ENCODE results near the gene GPR35.

The GPR35 gene

DNA sequence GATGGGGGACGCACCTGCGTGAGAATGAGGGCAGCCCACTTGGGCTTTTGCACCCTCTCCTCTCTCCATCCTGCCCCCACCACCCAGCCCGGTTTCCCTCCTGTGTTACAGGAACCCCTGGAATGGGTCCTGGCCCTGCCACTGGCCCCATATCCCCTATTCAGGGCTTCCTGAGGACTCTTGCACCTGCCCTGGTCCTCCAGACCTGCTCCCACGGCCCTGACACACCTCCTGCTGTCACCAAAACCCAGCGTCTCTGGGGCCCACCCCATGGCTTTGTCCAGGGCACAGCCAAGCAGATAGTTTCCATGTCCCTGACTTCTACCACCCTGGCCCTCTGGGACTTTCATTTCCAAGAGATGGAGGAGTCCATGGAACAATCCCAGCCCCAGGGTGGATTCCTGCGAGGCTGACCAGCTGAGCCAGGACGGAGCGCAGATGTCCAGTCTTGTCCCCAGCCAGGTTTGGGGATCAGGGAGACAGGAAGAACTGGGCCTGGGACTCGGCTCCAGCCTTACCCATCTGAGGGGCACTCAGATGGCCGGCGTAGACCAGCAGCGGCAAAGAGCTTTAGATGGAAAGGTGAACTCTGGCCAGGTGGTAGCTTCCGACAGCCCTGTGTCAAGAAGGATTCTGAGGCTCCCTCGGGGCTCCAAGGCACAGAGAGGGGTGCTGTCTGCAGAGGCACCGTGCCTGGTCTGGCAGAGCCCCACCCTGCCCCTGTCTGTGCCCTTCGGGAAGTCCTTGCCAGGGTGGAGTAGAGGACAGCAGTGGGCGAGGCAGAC is 12.0 kb downstream of the GPR35 start:
- TF ChIP-seq CTCF (IDR thresholded peaks at IDR 0.05; ENCODE audit: control extremely low read depth, extremely low read depth, low read depth, missing control alignments), result no peak

DNA sequence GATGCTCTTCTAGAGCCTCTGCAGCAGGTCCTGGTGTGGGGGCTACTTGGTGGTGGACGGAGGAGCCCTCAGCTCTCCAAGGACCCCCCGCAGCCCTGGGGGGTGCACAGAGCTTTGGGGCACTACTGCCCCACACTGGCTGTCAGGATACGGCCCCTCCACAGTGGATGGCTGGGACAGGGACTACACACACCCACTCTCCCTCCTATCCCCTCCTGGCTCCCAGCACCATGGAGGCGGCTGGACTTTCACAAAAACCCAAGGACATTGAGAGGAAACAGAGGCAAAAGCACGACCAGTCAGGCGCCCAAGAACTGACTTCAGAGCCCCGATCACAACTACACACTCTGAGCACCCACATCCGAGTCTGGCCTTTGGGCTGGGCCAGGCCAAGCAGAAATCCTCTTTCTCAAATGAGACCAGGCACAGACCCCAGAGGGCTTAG is 12.6 kb downstream of the GPR35 start:
- DNase-seq (ENCODE audit: extremely low spot score), result no peak
- POLR2A ChIA-PET, result no interaction called here
- no peak for TF ChIP-seq CTCF (IDR thresholded peaks at IDR 0.05; ENCODE audit: control extremely low read depth, extremely low read depth, low read depth, missing control alignments)
- CTCF ChIA-PET, result no interaction called here

More for the DNA sequence above, 12.0 kb downstream of the GPR35 start:
- POLR2A ChIA-PET, result no interaction called here
- DNase-seq (ENCODE audit: extremely low spot score), result no peak
- CTCF ChIA-PET, result no interaction called here

GRCh38 chr2:240638512-240639160 is 13.4 kb downstream of the GPR35 start:
- ChIA-PET POLR2A (no interaction called here), CTCF (interaction anchor here (0.9 to 1.1 kb wide), 2 partner anchors 17 to 73 kb away, joined by 3 read pairs; no protein-coding TSS in a partner anchor)
- TF ChIP-seq CTCF (IDR thresholded peaks at IDR 0.05; ENCODE audit: control extremely low read depth, extremely low read depth, low read depth, missing control alignments), result no peak
- DNase-seq (ENCODE audit: extremely low spot score), result no peak

GRCh38 chr2:240639566-240639965 is 14.3 kb downstream of the GPR35 start:
- DNase-seq (ENCODE audit: extremely low spot score), result no peak
- CTCF ChIA-PET, result interaction anchor here (0.9 to 1.1 kb wide), 2 partner anchors 16 to 74 kb away, joined by 3 read pairs; no protein-coding TSS in a partner anchor
- POLR2A ChIA-PET, result no interaction called here
- no peak for TF ChIP-seq CTCF (IDR thresholded peaks at IDR 0.05; ENCODE audit: control extremely low read depth, extremely low read depth, low read depth, missing control alignments)

DNA sequence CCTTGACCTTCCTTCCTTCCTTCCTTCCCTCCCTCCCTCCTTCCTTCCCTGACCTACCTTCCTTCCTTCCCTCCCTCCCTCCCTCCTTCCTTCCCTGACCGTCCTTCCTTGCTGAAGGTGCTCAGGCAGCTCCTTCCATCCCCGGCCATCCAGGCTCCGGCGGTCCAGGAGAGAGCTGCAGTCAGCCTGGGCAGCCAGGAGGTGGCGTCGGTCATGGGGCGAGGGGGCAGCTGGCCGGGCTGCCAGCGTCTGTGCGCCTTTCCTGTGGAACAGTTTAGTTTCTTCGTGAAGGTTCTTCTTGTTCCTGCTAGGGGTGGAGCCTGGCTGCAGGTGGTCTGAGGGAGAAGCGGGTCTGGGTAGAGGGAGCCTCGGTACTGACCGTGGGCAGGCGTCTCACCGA is 15.7 kb downstream of the GPR35 start:
- no peak for DNase-seq (ENCODE audit: extremely low spot score)
- CTCF ChIA-PET, result no interaction called here
- TF ChIP-seq CTCF (IDR thresholded peaks at IDR 0.05; ENCODE audit: control extremely low read depth, extremely low read depth, low read depth, missing control alignments), result no peak
- POLR2A ChIA-PET, result no interaction called here

- no peak for DNase-seq (ENCODE audit: extremely low spot score)
- CTCF ChIA-PET, result no interaction called here
- no peak for TF ChIP-seq CTCF (IDR thresholded peaks at IDR 0.05; ENCODE audit: control extremely low read depth, extremely low read depth, low read depth, missing control alignments)
- POLR2A ChIA-PET, result no interaction called here
Measured at GRCh38 chr2:240642061-240642805, 17.0 kb downstream of the GPR35 start.

All from GM10248 (cell line).